IMR-90 (cell line): ENCODE data around the gene MINDY3. TPM values are rescaled to one million over a fixed set of nuclear protein-coding genes. Genes with fewer than 3 reads are reported as not detected.

ENCODE experiments used
- ATAC-seq: fragments of 200-7000 bp; cut with Tn5 transposase; 2 replicates; pipeline ENCODE4 v1.9.1; 2020; ENCODE audit warnings: low read depth, mild to moderate bottlenecking, moderate library complexity
- BruUV-seq: library from RNA; stranded (reverse); fragments of 400-500 nt; replicated peaks from 2 replicates; lab custom pipeline; 2021; lab: Mats Ljungman, UMichigan
- CTCF ChIA-PET: fragments of 300-600 bp; formaldehyde crosslinking; extraction: SDS; loops from one replicate; lab custom pipeline; 2021; ENCODE audit warnings: antibody characterized with exemption; lab: Yijun Ruan, JAX
- POLR2A ChIA-PET: fragments of 300-600 bp; sonication (Branson Sonifier 250); formaldehyde crosslinking; loops from one replicate; lab custom pipeline; 2022; ENCODE audit warnings: antibody characterized with exemption; ENCODE audit not compliant: unreplicated experiment; lab: Charles Lee
- DNase-seq: peaks from one replicate; pipeline ENCODE4 v3.0.0; 2013
- H2AFZ ChIP-seq: replicated peaks from 2 replicates; pipeline ENCODE3; 2013; ENCODE audit warnings: low read length, mild to moderate bottlenecking; ENCODE audit not compliant: poor library complexity
- H2AK5ac ChIP-seq: 2 replicates; pipeline ENCODE4 v1.6.1; 2013; ENCODE audit warnings: low read depth, low read length, inconsistent platforms
- H2AK9ac ChIP-seq: replicated peaks from 2 replicates; pipeline ENCODE3; 2013; ENCODE audit warnings: mild to moderate bottlenecking, low read depth, low read length, moderate library complexity; ENCODE audit not compliant: poor library complexity
- H2BK120ac ChIP-seq: 2 replicates; pipeline ENCODE4 v1.6.1; 2013; ENCODE audit warnings: low read depth, low read length, inconsistent platforms
- H2BK15ac ChIP-seq: 3 replicates; pipeline ENCODE4 v1.6.1; 2013; ENCODE audit warnings: low read depth, low read length, inconsistent platforms
- H2BK20ac ChIP-seq: 2 replicates; pipeline ENCODE4 v1.6.1; 2013; ENCODE audit warnings: low read depth, mild to moderate bottlenecking, inconsistent platforms, low read length, moderate library complexity
- H2BK5ac ChIP-seq: 2 replicates; pipeline ENCODE4 v1.6.1; 2013; ENCODE audit warnings: mild to moderate bottlenecking, low read depth, low read length, inconsistent platforms; ENCODE audit not compliant: poor library complexity, severe bottlenecking
- H3K14ac ChIP-seq: replicated peaks from 2 replicates; pipeline ENCODE4 v1.6.1; 2013; ENCODE audit warnings: low read depth, low read length, inconsistent platforms
- H3K18ac ChIP-seq: 2 replicates; pipeline ENCODE4 v1.6.1; 2013; ENCODE audit warnings: low read depth, low read length, control low read depth
- H3K23ac ChIP-seq: 2 replicates; pipeline ENCODE4 v1.6.1; 2013; ENCODE audit warnings: low read depth, low read length, inconsistent platforms
- H3K27ac ChIP-seq: 2 replicates; pipeline ENCODE4 v1.5.1; 2013; ENCODE audit warnings: mild to moderate bottlenecking, control low read depth, low read length; ENCODE audit not compliant: insufficient read depth
- H3K27me3 ChIP-seq: 2 replicates; pipeline ENCODE4 v1.6.1; 2013; ENCODE audit warnings: low read length; ENCODE audit not compliant: control insufficient read depth, insufficient read depth
- H3K36me3 ChIP-seq: 2 replicates; pipeline ENCODE4 v1.6.1; 2013; ENCODE audit warnings: low read length, mixed read lengths; ENCODE audit not compliant: control insufficient read depth, insufficient read depth
- H3K4ac ChIP-seq: 2 replicates; pipeline ENCODE4 v1.6.1; 2013; ENCODE audit warnings: low read depth, low read length, inconsistent platforms
- H3K4me1 ChIP-seq: 2 replicates; pipeline ENCODE4 v1.6.1; 2013; ENCODE audit warnings: low read length, mixed read lengths; ENCODE audit not compliant: control insufficient read depth, insufficient read depth
- H3K4me2 ChIP-seq: 2 replicates; pipeline ENCODE4 v1.6.1; 2013; ENCODE audit warnings: low read depth, mild to moderate bottlenecking, control low read depth, low read length, moderate library complexity
- H3K4me3 ChIP-seq: 2 replicates; pipeline ENCODE4 v1.5.1; 2013; ENCODE audit warnings: low read depth, mild to moderate bottlenecking, control low read depth, low read length, moderate library complexity; ENCODE audit not compliant: insufficient read depth
- H3K56ac ChIP-seq: 2 replicates; pipeline ENCODE4 v1.6.1; 2013; ENCODE audit warnings: low read length, inconsistent platforms; ENCODE audit not compliant: insufficient read depth; ENCODE audit errors: extremely low read depth
- H3K79me1 ChIP-seq, 2 experiments: 2 replicates each; pipeline ENCODE4 v1.6.1; 2013; ENCODE audit warnings: low read length in 2 of 2, inconsistent platforms in 1 of 2, low read depth in 1 of 2
- H3K9ac ChIP-seq: 2 replicates; pipeline ENCODE4 v1.6.1; 2013; ENCODE audit warnings: low read depth, low read length, control low read depth
- H3K9me1 ChIP-seq: 2 replicates; pipeline ENCODE4 v1.6.1; 2013; ENCODE audit warnings: low read length, inconsistent platforms; ENCODE audit not compliant: insufficient read depth
- H3K9me3 ChIP-seq: 2 replicates; pipeline ENCODE4 v1.6.1; 2013; ENCODE audit warnings: low read length; ENCODE audit not compliant: control insufficient read depth, insufficient read depth
- H4K20me1 ChIP-seq: 2 replicates; pipeline ENCODE4 v1.6.1; 2013; ENCODE audit warnings: low read length, inconsistent platforms; ENCODE audit not compliant: insufficient read depth
- H4K5ac ChIP-seq: 2 replicates; pipeline ENCODE4 v1.6.1; 2013; ENCODE audit warnings: mild to moderate bottlenecking, low read depth, low read length, control low read depth
- H4K8ac ChIP-seq, 2 experiments: 2 replicates each; pipeline ENCODE4 v1.6.1; 2013; ENCODE audit warnings: low read depth in 2 of 2, low read length in 2 of 2, control low read depth in 1 of 2, inconsistent platforms in 1 of 2
- H4K91ac ChIP-seq: 2 replicates; pipeline ENCODE4 v1.6.1; 2013; ENCODE audit warnings: low read depth, low read length, inconsistent platforms; ENCODE audit not compliant: insufficient read depth
- BHLHE40 ChIP-seq: fragments of 150-350 bp; IDR thresholded peaks from 2 replicates; pipeline ENCODE4 v1.6.1; 2016; ENCODE audit warnings: mild to moderate bottlenecking, low read depth, low read length
- CTCF ChIP-seq: conservative IDR thresholded peaks from 2 replicates; pipeline ENCODE4 v1.5.1; 2012; ENCODE audit warnings: mild to moderate bottlenecking, low read depth, low read length, improper control_type of control experiment
- MAFK ChIP-seq: IDR thresholded peaks from 2 replicates; pipeline ENCODE4 v1.6.1; 2012; ENCODE audit warnings: low read depth, low read length, improper control_type of control experiment
- MAZ ChIP-seq: IDR thresholded peaks from 2 replicates; pipeline ENCODE4 v1.6.1; 2012; ENCODE audit warnings: low read depth, mild to moderate bottlenecking, low read length, improper control_type of control experiment, moderate library complexity, borderline replicate concordance
- POLR2A ChIP-seq: IDR thresholded peaks from 2 replicates; pipeline ENCODE4 v1.6.1; 2012; ENCODE audit warnings: mild to moderate bottlenecking, low read depth, low read length
- RAD21 ChIP-seq: IDR thresholded peaks from 2 replicates; pipeline ENCODE4 v1.6.1; 2012; ENCODE audit warnings: low read length, improper control_type of control experiment
- RFX5 ChIP-seq: IDR thresholded peaks from 2 replicates; pipeline ENCODE4 v1.8.0; 2012; ENCODE audit warnings: low read depth, mild to moderate bottlenecking, low read length, moderate library complexity
- USF2 ChIP-seq: fragments of 150-350 bp; IDR thresholded peaks from 2 replicates; pipeline ENCODE4 v1.6.1; 2017; ENCODE audit warnings: mild to moderate bottlenecking, antibody characterized with exemption, low read length, low read depth
- WGBS, 2 experiments: methylation state at CpG; one replicate each; pipeline versions ENCODE4 v1.1.5 to v1.1.7; 2013; ENCODE audit warnings: missing lambda C conversion rate in 2 of 2; ENCODE audit not compliant: insufficient read length in 1 of 2; ENCODE audit errors: extremely low coverage in 2 of 2; 5-methylcytosine and 5-hydroxymethylcytosine counted together
- dilution Hi-C: fragments of 300-500 bp; cut with HindIII; formaldehyde crosslinking; loops from one replicate; pipeline ENCODE4 v1.14.3; 2018; ENCODE audit warnings: low sequenced_read_pairs; ENCODE audit not compliant: unreplicated experiment
- in situ Hi-C: fragments of 300-500 bp; cut with MboI; formaldehyde crosslinking; loops from 3 replicates; pipeline ENCODE4 v1.14.3; 2019; ENCODE audit warnings: low sequenced_read_pairs, inconsistent platforms, mixed read lengths
- intact Hi-C: fragments of 100-400 bp; cut with micrococcal nuclease; formaldehyde crosslinking; loops from 2 replicates; pipeline ENCODE4 v1.10.0; 2022
- polyA plus RNA-seq, 3 experiments: library from polyadenylated mRNA; depleted of rRNA; stranded (reverse); fragments of >200 nt; gene quantifications; 2 replicates each; pipeline ENCODE4 v1.2.3, GENCODE V29; 2012; ENCODE audit warnings: low replicate concordance in 1 of 3
- total RNA-seq: library from RNA; depleted of rRNA; stranded (reverse); fragments of >200 nt; gene quantifications from 2 replicates; pipeline ENCODE4 v1.2.3, GENCODE V29; 2012

MINDY3 gene
- total and polyA plus RNA-seq, 2 of the 4 experiments (the other 2 are of a cell fraction) = 13.9 to 14.5 TPM

GRCh38 chr10:15796762-15797161 is 63.5 kb downstream of the MINDY3 start:
- H2BK15ac ChIP-seq = no peak overlapping the region
- H2BK20ac ChIP-seq = no peak overlapping the region
- H3K14ac ChIP-seq = no peak overlapping the region
- no peak overlapping the region for H3K56ac ChIP-seq
- no peak overlapping the region for H2AK5ac ChIP-seq
- DNase-seq = no peak
- POLR2A ChIA-PET = no interaction called here
- dilution Hi-C loops (no loop called here), in situ Hi-C loops (no loop called here), intact Hi-C loops (no loop called here)
- no peak overlapping the region for H3K4me3 ChIP-seq
- H2AK9ac ChIP-seq = no peak overlapping the region
- no peak overlapping the region for H4K8ac ChIP-seq
- H3K23ac ChIP-seq = no peak overlapping the region
- no TSS peak for BruUV-seq
- TF ChIP-seq BHLHE40 (no peak), RAD21 (no peak), USF2 (no peak), POLR2A (no peak), MAZ (no peak), RFX5 (no peak), MAFK (no peak), CTCF (no peak)
- H3K18ac ChIP-seq = no peak overlapping the region
- H2BK5ac ChIP-seq = no peak overlapping the region
- peaks cover 0 to 5% of the 10 kb centered on the region in 2 experiments; a peak in 1 of 4 replicates for H3K79me1 ChIP-seq
- no peak overlapping the region for H2BK120ac ChIP-seq
- WGBS, 2 experiments = no CpG with 5 or more reads among the region's 1 CpG
- H3K27ac ChIP-seq = no peak overlapping the region
- H2AFZ ChIP-seq = no peak overlapping the region
- no peaks in the 10 kb centered on the region for H4K20me1 ChIP-seq
- H3K9ac ChIP-seq = no peak overlapping the region
- no peak for ATAC-seq
- peaks cover 4% of the 10 kb centered on the region; the same call in 1 of the 2 replicates for H3K4me1 ChIP-seq
- CTCF ChIA-PET = interaction anchor here (0.6 kb wide), 1 partner anchor 368 kb away, joined by 3 read pairs; no protein-coding TSS in a partner anchor
- no peaks in the 10 kb centered on the region for H3K27me3 ChIP-seq
- no peaks in the 10 kb centered on the region for H3K9me3 ChIP-seq
- H3K4ac ChIP-seq = no peak overlapping the region
- peaks cover 3% of the 10 kb centered on the region; the same call in 1 of the 2 replicates for H3K36me3 ChIP-seq
- H3K9me1 ChIP-seq = no peaks in the 10 kb centered on the region
- H4K5ac ChIP-seq = no peak overlapping the region
- no peak overlapping the region for H3K4me2 ChIP-seq
- no peak overlapping the region for H4K91ac ChIP-seq
